ENCODE results near the gene INMT.

DNA sequence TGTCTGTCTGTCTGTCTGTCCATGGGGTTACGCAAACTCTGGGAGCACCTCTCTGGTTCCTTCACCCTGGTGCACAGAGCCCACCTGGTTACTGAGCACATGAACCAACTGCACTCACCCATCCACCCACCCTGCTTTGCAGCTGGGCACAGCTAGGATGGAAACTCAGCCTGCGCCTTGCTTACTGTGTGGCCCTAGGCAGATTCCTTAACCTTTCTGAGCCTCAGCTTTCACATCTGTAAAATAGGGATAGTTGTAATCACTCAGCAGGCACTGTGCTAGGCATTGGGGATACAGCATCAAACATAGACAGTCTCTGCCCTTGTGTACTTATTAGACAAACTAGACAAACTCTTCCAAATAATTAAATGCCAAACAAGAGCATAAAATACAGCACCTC lies 21.8 kb upstream of the INMT start:
- TF ChIP-seq, protein P1, sequence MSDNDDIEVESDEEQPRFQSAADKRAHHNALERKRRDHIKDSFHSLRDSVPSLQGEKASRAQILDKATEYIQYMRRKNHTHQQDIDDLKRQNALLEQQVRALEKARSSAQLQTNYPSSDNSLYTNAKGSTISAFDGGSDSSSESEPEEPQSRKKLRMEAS (IDR thresholded peaks at IDR 0.05): no peak
- TF ChIP-seq, protein P2, sequence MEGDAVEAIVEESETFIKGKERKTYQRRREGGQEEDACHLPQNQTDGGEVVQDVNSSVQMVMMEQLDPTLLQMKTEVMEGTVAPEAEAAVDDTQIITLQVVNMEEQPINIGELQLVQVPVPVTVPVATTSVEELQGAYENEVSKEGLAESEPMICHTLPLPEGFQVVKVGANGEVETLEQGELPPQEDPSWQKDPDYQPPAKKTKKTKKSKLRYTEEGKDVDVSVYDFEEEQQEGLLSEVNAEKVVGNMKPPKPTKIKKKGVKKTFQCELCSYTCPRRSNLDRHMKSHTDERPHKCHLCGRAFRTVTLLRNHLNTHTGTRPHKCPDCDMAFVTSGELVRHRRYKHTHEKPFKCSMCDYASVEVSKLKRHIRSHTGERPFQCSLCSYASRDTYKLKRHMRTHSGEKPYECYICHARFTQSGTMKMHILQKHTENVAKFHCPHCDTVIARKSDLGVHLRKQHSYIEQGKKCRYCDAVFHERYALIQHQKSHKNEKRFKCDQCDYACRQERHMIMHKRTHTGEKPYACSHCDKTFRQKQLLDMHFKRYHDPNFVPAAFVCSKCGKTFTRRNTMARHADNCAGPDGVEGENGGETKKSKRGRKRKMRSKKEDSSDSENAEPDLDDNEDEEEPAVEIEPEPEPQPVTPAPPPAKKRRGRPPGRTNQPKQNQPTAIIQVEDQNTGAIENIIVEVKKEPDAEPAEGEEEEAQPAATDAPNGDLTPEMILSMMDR (IDR thresholded peaks at IDR 0.05): no peak
- TF ChIP-seq CEBPB (IDR thresholded peaks at IDR 0.05) (no peak), CHD2 (IDR thresholded peaks at IDR 0.05; ENCODE audit: low read length, partially characterized antibody) (no peak)
